HG02938 (cell line): Measurements from ENCODE around the gene TCERG1L.

Experiments used
- ATAC-seq: cut with Tn5 transposase; IDR thresholded peaks from one replicate; pipeline ENCODE4 v1.9.1; 2021; ENCODE audit warnings: mild to moderate bottlenecking, moderate library complexity; ENCODE audit not compliant: unreplicated experiment

Gene TCERG1L

DNA sequence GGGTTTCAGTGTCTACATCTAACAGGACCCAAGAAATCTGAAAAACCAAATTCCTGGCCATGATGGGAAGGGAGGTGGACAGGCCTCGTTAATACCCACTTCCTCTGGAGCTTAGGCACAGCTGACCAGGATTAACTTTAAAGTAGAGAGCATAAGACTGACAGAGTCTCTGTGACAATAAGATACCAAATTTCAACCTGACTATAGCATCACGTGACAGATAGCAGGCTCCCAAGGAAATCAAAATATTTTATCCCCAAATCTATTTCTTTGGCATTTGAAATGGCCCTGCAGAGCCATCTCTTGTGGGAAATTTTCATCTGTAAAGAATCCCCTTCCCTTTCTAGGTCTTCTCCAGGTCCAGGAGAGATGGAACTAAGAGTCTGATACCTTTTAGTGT is 258.3 kb downstream of the TCERG1L start:
- no peak for ATAC-seq

DNA sequence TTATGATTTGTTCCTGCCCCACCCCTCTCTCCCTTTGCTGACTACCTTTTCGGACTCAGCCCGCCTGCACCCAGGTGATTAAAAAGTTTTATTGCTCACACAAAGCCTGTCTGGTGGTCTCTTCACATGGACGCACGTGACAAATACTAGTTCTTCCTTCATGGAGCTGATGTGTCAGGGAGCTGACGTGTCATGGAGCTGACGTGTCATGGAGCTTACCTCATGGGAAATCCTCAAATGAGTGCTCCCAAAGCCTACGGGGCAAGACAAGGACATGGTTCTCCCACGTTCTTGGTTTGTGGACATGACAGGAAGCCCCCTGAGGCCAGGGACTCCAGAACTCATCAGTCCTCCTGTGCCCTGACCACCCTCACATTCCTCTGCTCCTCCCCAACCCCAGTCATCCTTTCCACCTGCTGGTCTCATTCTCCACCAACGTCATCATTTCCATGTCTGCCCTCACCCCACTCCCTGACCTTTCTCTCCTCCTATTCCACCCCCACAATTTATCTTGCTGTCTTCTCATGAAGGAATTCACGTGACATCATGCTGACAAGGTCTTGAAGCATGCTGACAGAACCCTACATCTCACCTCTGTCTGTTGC is 261.3 kb downstream of the TCERG1L start:
- ATAC-seq, result no peak

DNA sequence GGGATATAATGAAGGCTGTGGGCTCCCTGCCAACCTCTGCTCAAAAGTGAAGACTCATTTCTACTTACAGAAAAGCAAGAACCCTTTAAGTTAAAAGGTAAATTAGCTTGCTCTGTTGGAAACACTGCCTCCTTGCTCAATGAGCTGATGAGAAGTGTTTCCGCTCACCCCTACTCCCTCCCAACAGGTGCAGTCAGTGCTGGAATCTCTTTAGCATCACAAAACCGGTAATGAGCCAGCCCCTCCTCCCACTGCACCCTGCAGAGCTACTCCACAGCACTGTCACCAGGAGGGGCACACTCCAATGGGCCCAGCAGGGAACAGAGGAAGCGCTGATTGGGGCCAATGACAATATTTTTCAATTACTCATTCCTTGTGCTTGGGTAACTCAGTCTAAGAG is 262.5 kb downstream of the TCERG1L start:
- no peak for ATAC-seq

DNA sequence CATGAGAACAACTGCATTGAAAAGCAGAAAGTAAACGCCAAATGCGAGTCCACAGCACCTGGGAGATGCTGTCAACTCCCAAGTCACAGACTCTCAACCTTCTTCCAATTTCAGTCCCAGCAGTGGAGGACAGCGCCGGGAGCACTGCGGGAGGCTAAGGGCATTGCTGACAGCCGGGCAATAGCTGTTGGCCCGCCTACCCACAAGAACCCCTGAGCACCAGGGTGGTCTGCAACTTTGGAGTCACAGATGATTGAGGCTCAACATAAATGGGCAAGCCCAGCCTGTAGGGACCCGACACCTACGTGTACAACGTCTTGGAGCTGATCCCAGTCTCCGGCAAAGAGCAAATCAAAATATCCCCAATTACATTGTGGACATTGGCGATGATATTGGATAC is 262.9 kb downstream of the TCERG1L start:
- ATAC-seq, result no peak

DNA sequence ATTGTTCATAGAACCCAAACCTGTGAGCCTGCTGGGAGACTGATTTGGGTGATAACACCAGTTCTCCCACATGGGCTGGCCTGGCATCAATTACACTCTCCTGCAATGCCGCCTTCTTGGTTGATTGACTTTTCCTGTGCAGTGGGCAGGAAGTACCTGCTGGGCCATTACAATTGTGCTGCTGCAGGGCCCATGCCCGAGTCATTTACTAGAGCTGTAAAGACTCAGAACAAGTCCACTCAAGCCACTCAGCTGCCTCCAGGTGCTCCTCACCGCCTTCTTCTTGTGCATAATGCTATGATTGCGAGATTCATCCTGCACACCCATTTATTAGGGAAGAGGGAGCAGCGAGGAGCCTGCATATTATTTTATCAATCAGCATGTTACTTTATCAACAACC is 264.0 kb downstream of the TCERG1L start:
- ATAC-seq, result no peak

DNA sequence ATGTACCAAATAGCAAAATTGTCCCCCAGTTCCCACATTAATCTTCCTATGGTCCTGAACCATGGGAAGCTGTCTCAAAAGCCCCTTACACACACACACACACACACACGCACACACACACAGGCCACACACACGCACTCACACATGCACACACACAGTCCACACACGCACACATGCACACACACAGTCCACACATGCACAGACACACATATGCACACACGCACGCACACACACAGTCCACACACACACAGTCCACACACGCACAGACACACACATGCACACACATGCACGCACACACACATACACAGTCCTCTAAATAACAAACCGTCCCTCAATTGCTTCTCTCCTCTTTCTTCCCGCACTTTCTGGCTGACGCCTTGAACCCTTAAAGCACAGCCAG is 265.3 kb downstream of the TCERG1L start:
- ATAC-seq, result no peak

DNA sequence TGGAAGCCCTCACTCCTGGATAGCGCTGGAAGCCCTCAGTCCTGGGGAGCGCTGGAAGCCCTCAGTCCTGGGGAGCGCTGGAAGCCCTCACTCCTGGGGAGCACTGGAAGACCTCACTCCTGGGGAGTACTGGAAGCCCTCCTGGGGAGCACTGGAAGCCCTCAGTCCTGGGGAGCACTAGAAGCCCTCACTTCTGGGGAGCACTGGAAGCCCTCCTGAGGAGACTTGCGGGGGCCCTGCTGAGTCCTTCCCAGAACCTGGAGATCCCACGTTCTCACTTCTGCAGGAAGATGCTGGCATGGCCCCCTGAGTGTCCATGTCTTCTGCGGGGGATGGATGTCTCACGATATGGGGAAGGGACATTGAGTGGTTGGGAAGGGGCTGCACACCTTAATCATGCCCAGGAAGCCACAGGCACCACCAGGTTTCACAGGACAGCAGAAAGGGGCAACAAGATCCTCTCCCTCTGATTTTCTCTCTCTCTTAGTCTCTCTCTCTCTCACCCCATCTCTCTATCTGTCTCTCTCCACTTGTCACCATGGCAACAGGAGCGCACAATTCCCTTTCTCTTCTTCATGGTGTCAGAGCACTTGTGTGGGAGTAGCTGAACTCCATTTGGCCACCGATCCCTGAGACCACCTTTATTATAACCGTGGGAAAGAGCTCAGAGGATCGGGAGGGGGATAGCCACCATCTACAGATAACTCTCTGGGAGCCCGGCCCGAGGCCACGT is 267.0 kb downstream of the TCERG1L start:
- no peak for ATAC-seq

DNA sequence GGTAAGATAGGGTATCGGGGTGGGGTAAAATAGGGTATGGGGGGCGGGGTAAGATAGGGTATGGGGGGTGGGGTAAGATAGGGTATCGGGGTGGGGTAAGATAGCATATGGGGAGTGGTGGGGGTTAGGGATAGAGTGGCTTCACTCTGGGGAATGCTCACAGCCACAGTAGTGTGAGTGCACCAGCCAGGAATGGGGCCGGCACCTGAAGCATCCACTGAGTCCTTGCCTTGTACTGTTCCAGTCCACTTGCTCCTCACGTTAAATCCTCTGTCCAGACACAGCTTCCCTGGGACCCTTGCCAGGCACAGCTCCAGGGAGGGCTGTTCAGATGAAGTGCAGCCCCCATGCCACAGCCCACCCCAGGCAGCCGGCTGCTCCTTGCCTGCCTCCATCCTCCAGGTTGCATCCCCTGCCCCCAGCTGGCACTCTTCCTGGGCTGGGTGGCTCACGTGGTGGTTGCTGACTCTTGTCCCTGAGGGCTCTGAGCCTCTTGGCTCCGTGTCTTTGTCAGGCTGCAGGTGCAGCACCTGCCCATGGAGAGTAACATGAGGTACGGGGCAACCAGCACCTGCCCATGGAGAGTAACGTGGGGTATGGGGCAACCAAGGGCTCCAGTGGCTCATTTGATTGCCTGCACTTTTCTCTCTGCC is 268.4 kb downstream of the TCERG1L start:
- no peak for ATAC-seq
